Measurements from ENCODE around the gene GNAI3. TPM values are rescaled to one million over a fixed set of nuclear protein-coding genes. Genes with fewer than 3 reads are reported as not detected.

The GNAI3 gene
- polyA plus RNA-seq, 1 donor (not counting 4 experiments of a cell fraction or from before 2014, with no cell fraction given), result 14.1 TPM

DNA sequence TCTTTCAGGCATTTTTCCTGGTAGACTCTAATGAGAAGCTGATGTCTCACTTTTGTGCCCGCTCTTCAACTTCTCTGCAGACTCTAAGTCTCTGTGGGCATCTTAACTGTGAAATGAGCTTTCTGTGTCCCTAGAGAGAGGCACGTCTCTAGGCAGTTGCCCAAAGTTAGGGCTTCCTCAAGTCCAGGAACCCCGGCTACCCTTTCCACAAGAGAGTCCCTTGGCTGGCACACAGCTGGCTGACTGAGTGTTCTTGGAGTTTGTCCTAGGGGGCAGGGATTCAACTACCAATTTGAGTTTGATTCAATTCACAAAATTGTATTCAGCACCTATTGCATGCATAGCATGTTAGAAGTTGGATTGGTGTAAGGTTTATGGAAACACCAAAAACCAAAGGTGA, 7.3 kb upstream of the GNAI3 start:
- Histone ChIP-seq H3K27ac (ENCODE audit: control insufficient read depth, insufficient read depth, low read length) (no peak overlapping the region), H3K9ac (ENCODE audit: control insufficient read depth, extremely low read depth, insufficient read depth, low read length) (no peak overlapping the region), H3K9me3 (ENCODE audit: control insufficient read depth, low read depth, low read length) (no peaks in the 10 kb centered on the region), H3K27me3 (ENCODE audit: control insufficient read depth, extremely low read depth, insufficient read depth, low read length) (no peaks in the 10 kb centered on the region), H3K4me1 (ENCODE audit: control insufficient read depth, extremely low read depth, insufficient read depth, low read length) (no peaks in the 10 kb centered on the region), H3K79me2 (ENCODE audit: control insufficient read depth, insufficient read depth, low read length) (no peaks in the 10 kb centered on the region), H2AFZ (ENCODE audit: control insufficient read depth, low read length) (no peak overlapping the region), H4K20me1 (ENCODE audit: control insufficient read depth, extremely low read depth, insufficient read depth, low read length) (no peaks in the 10 kb centered on the region), H3K36me3 (ENCODE audit: control insufficient read depth in 2 of 2, extremely low read depth in 1 of 2, insufficient read depth in 2 of 2, low read length in 2 of 2) (no peaks in the 10 kb centered on the region), H3K9me1 (ENCODE audit: control insufficient read depth, extremely low read depth, insufficient read depth, low read length) (no peaks in the 10 kb centered on the region), H3K4me3 (ENCODE audit: control insufficient read depth in 2 of 3, extremely low read depth in 1 of 3, insufficient read depth in 2 of 3, low read depth in 1 of 3, low read length in 3 of 3) (no peak overlapping the region), H3K4me2 (ENCODE audit: control insufficient read depth, extremely low read depth, insufficient read depth, low read depth, low read length) (no peak overlapping the region)
- DNase-seq (ENCODE audit: low read depth, low spot score) (no peak), FAIRE-seq (no peak)
- TF ChIP-seq, protein P1, sequence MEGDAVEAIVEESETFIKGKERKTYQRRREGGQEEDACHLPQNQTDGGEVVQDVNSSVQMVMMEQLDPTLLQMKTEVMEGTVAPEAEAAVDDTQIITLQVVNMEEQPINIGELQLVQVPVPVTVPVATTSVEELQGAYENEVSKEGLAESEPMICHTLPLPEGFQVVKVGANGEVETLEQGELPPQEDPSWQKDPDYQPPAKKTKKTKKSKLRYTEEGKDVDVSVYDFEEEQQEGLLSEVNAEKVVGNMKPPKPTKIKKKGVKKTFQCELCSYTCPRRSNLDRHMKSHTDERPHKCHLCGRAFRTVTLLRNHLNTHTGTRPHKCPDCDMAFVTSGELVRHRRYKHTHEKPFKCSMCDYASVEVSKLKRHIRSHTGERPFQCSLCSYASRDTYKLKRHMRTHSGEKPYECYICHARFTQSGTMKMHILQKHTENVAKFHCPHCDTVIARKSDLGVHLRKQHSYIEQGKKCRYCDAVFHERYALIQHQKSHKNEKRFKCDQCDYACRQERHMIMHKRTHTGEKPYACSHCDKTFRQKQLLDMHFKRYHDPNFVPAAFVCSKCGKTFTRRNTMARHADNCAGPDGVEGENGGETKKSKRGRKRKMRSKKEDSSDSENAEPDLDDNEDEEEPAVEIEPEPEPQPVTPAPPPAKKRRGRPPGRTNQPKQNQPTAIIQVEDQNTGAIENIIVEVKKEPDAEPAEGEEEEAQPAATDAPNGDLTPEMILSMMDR (optimal IDR thresholded peaks at IDR 0.05 in 1 of 3, IDR thresholded peaks at IDR 0.05 in 1 of 3, conservative IDR thresholded peaks at IDR 0.05 in 1 of 3; ENCODE audit: extremely low read depth in 1 of 3, insufficient read depth in 2 of 3, low read length in 3 of 3), result no peak
- TF ChIP-seq EZH2 (IDR thresholded peaks at IDR 0.05; ENCODE audit: low read length), result no peak
- dilution Hi-C loops (cut with MboI; ENCODE audit: extremely low pct_ligation_motif_present, low sequenced_read_pairs), result no loop called here

DNA sequence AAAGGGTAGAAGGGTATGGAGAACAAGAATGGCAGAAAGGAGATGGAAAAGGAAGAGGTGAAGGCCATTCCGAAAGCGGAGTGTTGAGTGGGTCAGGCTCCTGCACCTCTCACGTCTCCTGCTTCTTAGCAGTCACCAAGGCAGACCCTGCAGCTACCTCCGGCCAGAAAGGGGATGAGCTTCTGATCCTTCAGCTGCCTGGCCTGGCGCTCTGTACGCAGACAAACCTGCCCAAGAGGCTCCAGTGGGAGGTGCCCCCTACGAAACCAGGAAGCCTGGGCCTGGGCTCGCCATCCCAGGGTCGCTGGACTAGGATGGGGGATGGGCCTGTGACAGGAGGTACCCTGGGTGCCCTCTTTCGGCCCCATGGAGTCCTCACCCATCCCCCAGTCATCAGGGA, 5.8 kb upstream of the GNAI3 start:
- H3K4me1 ChIP-seq (ENCODE audit: control insufficient read depth, extremely low read depth, insufficient read depth, low read length), result peaks cover 9% of the 10 kb centered on the region
- H3K27ac ChIP-seq (ENCODE audit: control insufficient read depth, insufficient read depth, low read length), result no peak overlapping the region
- H3K4me2 ChIP-seq (ENCODE audit: control insufficient read depth, extremely low read depth, insufficient read depth, low read depth, low read length), result no peak overlapping the region
- dilution Hi-C loops (cut with MboI; ENCODE audit: extremely low pct_ligation_motif_present, low sequenced_read_pairs), result no loop called here
- no peak for FAIRE-seq
- H3K36me3 ChIP-seq (ENCODE audit: control insufficient read depth in 2 of 2, extremely low read depth in 1 of 2, insufficient read depth in 2 of 2, low read length in 2 of 2), result no peaks in the 10 kb centered on the region
- DNase-seq (ENCODE audit: low read depth, low spot score), result no peak
- no peaks in the 10 kb centered on the region for H3K9me1 ChIP-seq (ENCODE audit: control insufficient read depth, extremely low read depth, insufficient read depth, low read length)
- no peak overlapping the region for H3K9ac ChIP-seq (ENCODE audit: control insufficient read depth, extremely low read depth, insufficient read depth, low read length)
- no peak overlapping the region for H2AFZ ChIP-seq (ENCODE audit: control insufficient read depth, low read length)
- no peaks in the 10 kb centered on the region for H4K20me1 ChIP-seq (ENCODE audit: control insufficient read depth, extremely low read depth, insufficient read depth, low read length)
- H3K9me3 ChIP-seq (ENCODE audit: control insufficient read depth, low read depth, low read length), result no peaks in the 10 kb centered on the region
- H3K27me3 ChIP-seq (ENCODE audit: control insufficient read depth, extremely low read depth, insufficient read depth, low read length), result no peaks in the 10 kb centered on the region
- peaks cover 9% of the 10 kb centered on the region for H3K79me2 ChIP-seq (ENCODE audit: control insufficient read depth, insufficient read depth, low read length)
- no peak for TF ChIP-seq EZH2 (IDR thresholded peaks at IDR 0.05; ENCODE audit: low read length)
- TF ChIP-seq, protein P1 (optimal IDR thresholded peaks at IDR 0.05 in 1 of 3, IDR thresholded peaks at IDR 0.05 in 1 of 3, conservative IDR thresholded peaks at IDR 0.05 in 1 of 3; ENCODE audit: extremely low read depth in 1 of 3, insufficient read depth in 2 of 3, low read length in 3 of 3), result no peak
- no peak overlapping the region for H3K4me3 ChIP-seq (ENCODE audit: control insufficient read depth in 2 of 3, extremely low read depth in 1 of 3, insufficient read depth in 2 of 3, low read depth in 1 of 3, low read length in 3 of 3)
